ENCODE measurements around the gene CATSPER3.

- no peak for TF ChIP-seq EZH2 (IDR thresholded peaks at IDR 0.05; ENCODE audit: insufficient read depth, poor library complexity, severe bottlenecking)
- TF ChIP-seq EZH2phosphoT487 (IDR thresholded peaks at IDR 0.05; ENCODE audit: insufficient read depth, low read depth), result no peak
These were observed 2.4 kb upstream of the CATSPER3 start for GRCh38 chr5:134965271-134965825.

Measured in GM23248 (cell line).